OCI-LY1 (cell line): ENCODE data around the gene IFNA4.
"Not testable (repeated sequence)": the region's sequence is repeated elsewhere in the genome, so short reads cannot be mapped to it uniquely, and the experiment has no call there.

Experiments used
- H2AFZ ChIP-seq: fragments of 200-600 bp; sonication (generic), shearing (Covaris generic); 2 replicates; pipeline ENCODE4 v1.6.0; 2014; ENCODE audit warnings: antibody characterized with exemption, mild to moderate bottlenecking, low read length
- H3F3A ChIP-seq: fragments of 200-600 bp; sonication (generic), shearing (Covaris generic); 2 replicates; pipeline ENCODE4 v1.6.0; 2014; ENCODE audit warnings: mild to moderate bottlenecking, antibody characterized with exemption, low read length, moderate library complexity; ENCODE audit not compliant: insufficient read depth
- H3K27ac ChIP-seq: fragments of 200-600 bp; sonication (generic); 2 replicates; pipeline ENCODE4 v1.5.1; 2014; ENCODE audit warnings: low read length, mixed run types, mild to moderate bottlenecking, low read depth; ENCODE audit not compliant: poor library complexity, severe bottlenecking
- H3K27me3 ChIP-seq: fragments of 200-600 bp; sonication (generic); 2 replicates; pipeline ENCODE4 v1.6.0; 2014; ENCODE audit warnings: antibody characterized with exemption, mild to moderate bottlenecking, low read length, moderate library complexity; ENCODE audit not compliant: insufficient read depth
- H3K36me3 ChIP-seq: fragments of 200-600 bp; sonication (generic); 2 replicates; pipeline ENCODE4 v1.6.1; 2014; ENCODE audit warnings: mild to moderate bottlenecking, antibody characterized with exemption, low read length, moderate library complexity, mixed read lengths; ENCODE audit not compliant: insufficient read depth
- H3K4me1 ChIP-seq: fragments of 200-600 bp; sonication (generic); 2 replicates; pipeline ENCODE4 v1.5.1; 2014; ENCODE audit warnings: mild to moderate bottlenecking, low read length, moderate library complexity; ENCODE audit not compliant: insufficient read depth, severe bottlenecking
- H3K4me2 ChIP-seq: fragments of 200-600 bp; sonication (generic), shearing (Covaris generic); 2 replicates; pipeline ENCODE4 v1.6.1; 2014; ENCODE audit warnings: low read length
- H3K4me3 ChIP-seq: fragments of 200-600 bp; sonication (generic); 2 replicates; pipeline ENCODE4 v1.5.1; 2014; ENCODE audit warnings: low read length, low read depth, mild to moderate bottlenecking, mixed read lengths; ENCODE audit not compliant: poor library complexity, severe bottlenecking
- H3K79me2 ChIP-seq: fragments of 200-600 bp; shearing (Covaris generic); 2 replicates; pipeline ENCODE4 v1.6.1; 2016; ENCODE audit warnings: mixed run types, low read length, mixed read lengths; ENCODE audit not compliant: insufficient read depth
- H3K9ac ChIP-seq: fragments of 200-600 bp; sonication (generic), shearing (Covaris generic); 2 replicates; pipeline ENCODE4 v1.6.1; 2014; ENCODE audit warnings: mild to moderate bottlenecking, low read length, mixed read lengths
- H3K9me2 ChIP-seq: fragments of 200-600 bp; sonication (generic), shearing (Covaris generic); 2 replicates; pipeline ENCODE4 v1.6.1; 2014; ENCODE audit warnings: low read depth, mild to moderate bottlenecking, low read length, mixed read lengths
- H3K9me3 ChIP-seq: fragments of 200-600 bp; shearing (Covaris generic); 2 replicates; pipeline ENCODE4 v1.6.1; 2014; ENCODE audit warnings: low read length, mixed read lengths
- H4K20me1 ChIP-seq: fragments of 200-600 bp; sonication (generic), shearing (Covaris generic); 2 replicates; pipeline ENCODE4 v1.6.0; 2016; ENCODE audit warnings: mild to moderate bottlenecking, low read length; ENCODE audit not compliant: insufficient read depth
- EZH2 ChIP-seq: fragments of 200-600 bp; sonication (generic), shearing (Covaris generic); IDR thresholded peaks from 2 replicates; pipeline ENCODE4 v1.8.0; 2017; ENCODE audit warnings: borderline replicate concordance, mixed run types, mild to moderate bottlenecking, antibody characterized with exemption, low read length, moderate library complexity, mixed read lengths
- TF ChIP-seq, protein P1 (sequence below): fragments of 200-600 bp; sonication (generic), shearing (Covaris generic); IDR thresholded peaks from 2 replicates; pipeline ENCODE4 v1.5.1; 2017; ENCODE audit warnings: mild to moderate bottlenecking, antibody characterized with exemption, low read length, moderate library complexity, mixed read lengths

Gene IFNA4

DNA sequence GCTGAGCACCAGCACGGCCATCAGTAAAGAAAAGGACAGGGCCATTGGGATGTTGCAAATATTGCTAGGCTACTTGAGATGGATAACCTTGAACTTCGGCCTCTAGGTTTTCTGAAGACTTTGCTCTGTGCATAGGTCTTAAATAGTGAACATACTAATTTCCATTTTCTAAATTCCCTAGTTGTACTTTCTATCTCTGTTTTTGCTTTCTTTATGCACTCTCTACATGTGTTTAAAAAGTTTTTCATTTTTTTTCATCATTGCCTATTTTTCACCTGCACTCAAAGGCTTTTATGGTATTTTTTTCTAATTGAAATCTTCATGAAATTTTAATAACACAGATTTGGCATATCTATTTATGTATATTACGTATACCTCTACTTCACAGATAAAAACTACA is at the start of gene IFNA4:
Gene IFNA4, minus strand, starts transcription at position 101 of the 400 bp plus-strand sequence. Its CDS starts 56 bp downstream, at position 45.
- H3F3A ChIP-seq, H3K36me3 ChIP-seq, H3K27me3 ChIP-seq, H3K9ac ChIP-seq, H3K79me2 ChIP-seq, H2AFZ ChIP-seq, H3K27ac ChIP-seq, H3K9me2 ChIP-seq, H3K4me3 ChIP-seq, H4K20me1 ChIP-seq, H3K4me2 ChIP-seq, H3K9me3 ChIP-seq, H3K4me1 ChIP-seq: not testable (repeated sequence)

DNA sequence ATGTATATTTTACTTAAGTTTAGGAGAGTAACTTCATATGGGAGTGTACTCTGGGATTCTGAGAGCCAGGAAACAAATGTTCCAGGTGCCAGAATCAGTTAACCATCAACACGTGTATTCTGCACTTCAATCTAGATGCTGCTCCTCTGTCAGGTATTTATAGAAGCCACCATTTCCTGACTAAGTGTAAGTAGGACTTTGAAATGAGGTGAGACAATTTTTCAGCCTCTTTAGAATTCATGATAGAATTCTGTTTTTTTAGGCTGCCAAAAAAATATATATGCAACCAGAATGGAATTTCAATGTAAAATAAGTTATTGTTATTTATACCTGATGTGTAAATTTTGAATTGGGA is 49.0 kb upstream of the IFNA4 start:
- H3F3A ChIP-seq, H3K4me2 ChIP-seq, H3K4me3 ChIP-seq, H3K36me3 ChIP-seq, H4K20me1 ChIP-seq, H3K9me2 ChIP-seq, H3K79me2 ChIP-seq, H2AFZ ChIP-seq, H3K9ac ChIP-seq, H3K4me1 ChIP-seq, H3K27ac ChIP-seq, H3K27me3 ChIP-seq, H3K9me3 ChIP-seq: not testable (repeated sequence)

DNA sequence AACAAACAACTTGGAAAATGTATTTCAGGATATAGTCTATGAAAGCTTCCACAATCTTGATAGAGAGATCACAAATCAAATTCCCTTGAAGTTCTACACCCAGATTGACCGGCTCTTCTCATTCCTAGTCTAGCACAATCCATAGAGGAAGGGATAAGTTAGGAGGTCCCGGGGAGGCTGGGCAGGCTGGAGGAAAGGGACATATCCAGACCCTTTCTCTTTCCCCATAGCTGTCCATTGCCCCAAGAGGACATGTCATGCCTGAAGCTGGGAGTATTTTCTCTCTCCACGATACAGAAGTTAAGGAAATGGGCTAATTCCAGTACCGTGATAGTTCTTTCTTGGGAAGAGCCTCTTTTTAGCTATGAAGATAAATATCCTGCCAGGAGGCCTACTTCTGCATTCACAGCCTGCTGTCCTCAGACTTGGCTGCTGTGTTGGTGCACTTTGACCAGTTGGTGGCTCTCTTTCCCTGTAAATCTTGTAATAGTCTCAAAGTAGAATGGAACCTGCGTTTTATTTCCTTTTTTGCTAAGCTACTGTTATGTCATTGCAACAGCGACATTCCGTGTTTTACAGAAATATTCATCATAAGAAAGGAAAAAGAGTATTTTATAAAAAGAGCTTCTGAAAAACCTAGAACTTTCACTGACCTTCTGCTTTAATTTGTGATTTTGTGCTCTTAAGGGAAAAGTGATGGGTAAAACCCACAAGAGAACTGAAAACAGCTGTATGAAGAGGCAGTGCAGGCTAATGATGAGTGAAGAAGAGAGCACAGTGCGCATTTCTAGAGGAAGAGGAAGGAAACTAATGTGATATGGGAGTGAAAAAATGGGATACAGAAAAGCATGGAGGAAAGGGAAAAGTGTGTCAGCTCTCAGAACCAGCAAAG is 48.3 kb upstream of the IFNA4 start:
- TF ChIP-seq, protein P1, sequence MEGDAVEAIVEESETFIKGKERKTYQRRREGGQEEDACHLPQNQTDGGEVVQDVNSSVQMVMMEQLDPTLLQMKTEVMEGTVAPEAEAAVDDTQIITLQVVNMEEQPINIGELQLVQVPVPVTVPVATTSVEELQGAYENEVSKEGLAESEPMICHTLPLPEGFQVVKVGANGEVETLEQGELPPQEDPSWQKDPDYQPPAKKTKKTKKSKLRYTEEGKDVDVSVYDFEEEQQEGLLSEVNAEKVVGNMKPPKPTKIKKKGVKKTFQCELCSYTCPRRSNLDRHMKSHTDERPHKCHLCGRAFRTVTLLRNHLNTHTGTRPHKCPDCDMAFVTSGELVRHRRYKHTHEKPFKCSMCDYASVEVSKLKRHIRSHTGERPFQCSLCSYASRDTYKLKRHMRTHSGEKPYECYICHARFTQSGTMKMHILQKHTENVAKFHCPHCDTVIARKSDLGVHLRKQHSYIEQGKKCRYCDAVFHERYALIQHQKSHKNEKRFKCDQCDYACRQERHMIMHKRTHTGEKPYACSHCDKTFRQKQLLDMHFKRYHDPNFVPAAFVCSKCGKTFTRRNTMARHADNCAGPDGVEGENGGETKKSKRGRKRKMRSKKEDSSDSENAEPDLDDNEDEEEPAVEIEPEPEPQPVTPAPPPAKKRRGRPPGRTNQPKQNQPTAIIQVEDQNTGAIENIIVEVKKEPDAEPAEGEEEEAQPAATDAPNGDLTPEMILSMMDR: peak; percentile 73
- not testable (repeated sequence) for H3K4me1 ChIP-seq

DNA sequence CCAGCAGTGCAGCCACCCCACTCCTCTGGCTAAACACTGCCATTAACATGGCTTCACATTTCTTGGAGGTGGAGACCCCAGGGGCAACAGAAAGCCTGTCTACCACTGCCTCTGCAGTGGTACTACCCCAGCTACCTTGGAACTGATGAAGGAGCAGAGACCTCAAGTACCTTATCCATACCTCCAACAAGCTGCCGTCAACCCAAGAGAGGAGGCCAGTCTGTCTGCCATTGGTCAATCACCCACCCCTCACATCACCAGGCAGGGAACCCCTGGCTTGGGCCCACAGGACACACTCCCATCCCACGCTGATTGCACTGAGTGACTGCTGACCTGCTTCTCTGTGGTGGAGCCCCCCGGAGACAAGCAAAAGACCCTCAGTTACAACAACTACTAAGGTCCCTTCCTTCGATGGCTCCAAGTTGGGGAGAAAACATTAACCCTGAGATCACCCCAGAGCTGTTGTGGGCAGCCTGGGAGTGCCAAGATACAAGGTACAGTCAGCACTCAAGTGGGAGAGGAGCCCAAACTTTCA is 46.8 kb upstream of the IFNA4 start:
- no peaks in the 10 kb centered on the region for H3K9me2 ChIP-seq
- no peaks in the 10 kb centered on the region for H3K79me2 ChIP-seq
- H2AFZ ChIP-seq: no peak overlapping the region
- no peaks in the 10 kb centered on the region for H3K4me1 ChIP-seq
- no peak overlapping the region for H3K4me3 ChIP-seq
- H3F3A ChIP-seq: no peaks in the 10 kb centered on the region
- H4K20me1 ChIP-seq: no peaks in the 10 kb centered on the region
- no peak overlapping the region for H3K9ac ChIP-seq
- no peak overlapping the region for H3K27ac ChIP-seq
- no peaks in the 10 kb centered on the region for H3K9me3 ChIP-seq
- no peak for TF ChIP-seq EZH2
- TF ChIP-seq, protein P1: no peak
- H3K4me2 ChIP-seq: no peak overlapping the region
- no peaks in the 10 kb centered on the region for H3K36me3 ChIP-seq
- no peaks in the 10 kb centered on the region for H3K27me3 ChIP-seq

More for the DNA sequence above, 48.3 kb upstream of the IFNA4 start:
- H3K4me3 ChIP-seq, H3K27ac ChIP-seq, H3K9me2 ChIP-seq, H3K4me2 ChIP-seq, H3K27me3 ChIP-seq, H2AFZ ChIP-seq, H4K20me1 ChIP-seq, H3K9ac ChIP-seq, H3K9me3 ChIP-seq, H3K36me3 ChIP-seq, H3F3A ChIP-seq, H3K79me2 ChIP-seq: not testable (repeated sequence)
